HepG2 (cell line): ENCODE results near the gene MTHFD2L. TPM values are rescaled to one million over a fixed set of nuclear protein-coding genes. Genes with fewer than 3 reads are reported as not detected.

ENCODE experiments used
- ATAC-seq: fragments of 200-7000 bp; cut with Tn5 transposase; 3 replicates; pipeline ENCODE4 v1.9.1; 2020; ENCODE audit warnings: mild to moderate bottlenecking, moderate library complexity
- BruUV-seq: library from RNA; stranded (reverse); fragments of 400-500 nt; replicated peaks from 2 replicates; lab custom pipeline; 2021; lab: Mats Ljungman, UMichigan
- CTCF ChIA-PET: fragments of 300-600 bp; formaldehyde crosslinking; extraction: SDS; loops from one replicate; lab custom pipeline; 2021; ENCODE audit warnings: low total read pairs, inconsistent platforms, low intra/inter-chr PET ratio; lab: Yijun Ruan, JAX
- POLR2A ChIA-PET: fragments of 350-600 bp; sonication (Branson Sonifier 250); formaldehyde crosslinking; loops from one replicate; lab custom pipeline; 2020; ENCODE audit warnings: antibody characterized with exemption, inconsistent platforms; lab: Yijun Ruan, JAX
- DNase-seq: peaks from one replicate; pipeline ENCODE4 v3.0.0-alpha.2; 2015; ENCODE audit warnings: low spot score
- FAIRE-seq: peaks from 3 replicates; lab custom pipeline; 2011; peaks lifted over from hg19 to GRCh38; lab: Jason Lieb, UNC
- H2AFZ ChIP-seq: one replicate; pipeline ENCODE4 v1.6.1; 2011; ENCODE audit warnings: low read length, inconsistent platforms
- H3K27ac ChIP-seq: fragments of 300-600 bp; 3 replicates; pipeline ENCODE4 v1.8.0; 2011; ENCODE audit warnings: mixed run types, mild to moderate bottlenecking, mixed read lengths, low read length, inconsistent platforms; ENCODE audit not compliant: insufficient read depth; ENCODE audit errors: extremely low read length
- H3K27me3 ChIP-seq, 2 experiments: fragments of 200-600 bp in 1 of 2; 2 replicates in 1 of 2; 3 replicates in 1 of 2; pipeline versions ENCODE4 v1.6.0 to v1.8.0; 2011; ENCODE audit warnings: low read length in 2 of 2, mild to moderate bottlenecking in 2 of 2, moderate library complexity in 2 of 2, inconsistent platforms in 1 of 2; ENCODE audit not compliant: insufficient read depth in 2 of 2, control insufficient read depth in 1 of 2
- H3K36me3 ChIP-seq, 2 experiments: fragments of 200-600 bp in 1 of 2; replicated peaks in 1 of 2; 2 replicates in 1 of 2; 3 replicates in 1 of 2; pipeline versions ENCODE4 v1.5.1 to v1.8.0; 2011; ENCODE audit warnings: low read length in 2 of 2, inconsistent platforms in 1 of 2; ENCODE audit not compliant: insufficient read depth in 2 of 2, control insufficient read depth in 1 of 2
- H3K4me1 ChIP-seq: 2 replicates; pipeline ENCODE4 v1.5.1; 2012; ENCODE audit warnings: low read length, inconsistent platforms; ENCODE audit not compliant: insufficient read depth
- H3K4me2 ChIP-seq: 2 replicates; pipeline ENCODE4 v1.6.0; 2011; ENCODE audit warnings: low read depth, low read length, inconsistent platforms
- H3K4me3 ChIP-seq, 3 experiments: fragments of 200-600 bp in 1 of 3; sonication (generic), shearing (Covaris generic) in 1 of 3; replicated peaks in 1 of 3; 2 replicates each; pipeline ENCODE4 v1.5.1; 2011 to 2016; ENCODE audit warnings: low read length in 3 of 3, inconsistent platforms in 2 of 3, low read depth in 2 of 3, mild to moderate bottlenecking in 2 of 3, control low read depth in 1 of 3, mixed read lengths in 1 of 3; ENCODE audit not compliant: insufficient read depth in 1 of 3
- H3K79me2 ChIP-seq: one replicate; pipeline ENCODE4 v1.6.1; 2011; ENCODE audit warnings: low read length, inconsistent platforms; ENCODE audit not compliant: insufficient read depth
- H3K9ac ChIP-seq: 2 replicates; pipeline ENCODE4 v1.6.0; 2011; ENCODE audit warnings: mild to moderate bottlenecking, low read depth, low read length, inconsistent platforms; ENCODE audit not compliant: insufficient read depth
- H3K9me3 ChIP-seq: 2 replicates; pipeline ENCODE4 v1.5.1; 2012; ENCODE audit warnings: mild to moderate bottlenecking, low read length
- H4K20me1 ChIP-seq: 2 replicates; pipeline ENCODE4 v1.6.0; 2011; ENCODE audit warnings: inconsistent platforms, mild to moderate bottlenecking, low read length, moderate library complexity; ENCODE audit not compliant: insufficient read depth
- MAFG ChIP-seq: sonication (generic); formaldehyde crosslinking; IDR thresholded peaks from 2 replicates; pipeline ENCODE4 v1.5.1; 2020; ENCODE audit warnings: mild to moderate bottlenecking, missing genetic modification reagents
- NFE2L1 ChIP-seq: sonication (generic); formaldehyde crosslinking; IDR thresholded peaks from 2 replicates; pipeline ENCODE4 v1.4.0; 2020; ENCODE audit warnings: missing genetic modification reagents, mild to moderate bottlenecking, borderline replicate concordance
- RBFOX2 ChIP-seq: fragments of 200-400 bp; formaldehyde crosslinking; IDR thresholded peaks from 2 replicates; pipeline ENCODE4 v1.6.1; 2017; ENCODE audit warnings: low read depth, mild to moderate bottlenecking, low read length
- RBM22 ChIP-seq: fragments of 200-400 bp; formaldehyde crosslinking; optimal IDR thresholded peaks from 2 replicates; pipeline ENCODE3; 2017; ENCODE audit warnings: mild to moderate bottlenecking, low read length, moderate library complexity
- SNAPC2 ChIP-seq: sonication (generic); formaldehyde crosslinking; IDR thresholded peaks from 2 replicates; pipeline ENCODE4 v1.8.1; 2022; ENCODE audit warnings: mild to moderate bottlenecking, missing genetic modification reagents
- XBP1 ChIP-seq: sonication (generic); formaldehyde crosslinking; IDR thresholded peaks from 2 replicates; pipeline ENCODE4 v1.5.0; 2020; ENCODE audit warnings: missing genetic modification reagents
- ZNF704 ChIP-seq: sonication (generic); formaldehyde crosslinking; IDR thresholded peaks from 2 replicates; pipeline ENCODE4 v1.8.1; 2023; ENCODE audit warnings: mild to moderate bottlenecking, inconsistent platforms, moderate library complexity, missing genetic modification reagents, borderline replicate concordance
- WGBS: methylation state at CpG from one replicate; pipeline ENCODE4 v1.1.6; 2017; ENCODE audit warnings: low lambda C conversion rate; 5-methylcytosine and 5-hydroxymethylcytosine counted together
- in situ Hi-C: cut with HindIII; loops from 2 replicates; pipeline ENCODE4 v1.10.0; 2017; ENCODE audit warnings: low pct_unique_long_range_greater_than_20kb; ENCODE audit not compliant: extremely low pct_ligation_motif_present
- intact Hi-C: fragments of 100-400 bp; cut with micrococcal nuclease; formaldehyde crosslinking; loops from one replicate; pipeline ENCODE4 v1.10.0; 2022; ENCODE audit not compliant: unreplicated experiment
- polyA plus RNA-seq, 8 experiments: library from polyadenylated mRNA; depleted of rRNA in 3 of 8; stranded (reverse) in 7 of 8; unstranded in 1 of 8; fragments of >200 nt; fragmentation: Illumina TruSeq in 4 of 8; extraction: Trizol in 4 of 8; gene quantifications; 2 replicates each; pipeline versions ENCODE4 v1.2.1 to v1.2.3, GENCODE V29; 2011 to 2016; ENCODE audit warnings: low read depth in 4 of 8, missing spikeins in 1 of 8, mixed read lengths in 1 of 8; ENCODE audit not compliant: insufficient read depth in 1 of 8
- total RNA-seq, 5 experiments: library from RNA; depleted of rRNA; stranded (reverse); fragments of >200 nt; fragmentation: Illumina TruSeq; extraction: Trizol; gene quantifications; 2 replicates each; pipeline ENCODE4 v1.2.3, GENCODE V29; 2016; ENCODE audit warnings: low read depth in 1 of 5
- TF ChIP-seq, protein P1 (sequence below): sonication (generic); formaldehyde crosslinking; IDR thresholded peaks from 2 replicates; pipeline ENCODE4 v1.4.0; 2020; ENCODE audit warnings: missing genetic modification reagents

Gene MTHFD2L
- total and polyA plus RNA-seq, 2 of the 13 experiments (the other 11 are each of a cell fraction or from before 2014, with no cell fraction given) = 10.5 to 14.9 TPM

- TF ChIP-seq, protein P1, sequence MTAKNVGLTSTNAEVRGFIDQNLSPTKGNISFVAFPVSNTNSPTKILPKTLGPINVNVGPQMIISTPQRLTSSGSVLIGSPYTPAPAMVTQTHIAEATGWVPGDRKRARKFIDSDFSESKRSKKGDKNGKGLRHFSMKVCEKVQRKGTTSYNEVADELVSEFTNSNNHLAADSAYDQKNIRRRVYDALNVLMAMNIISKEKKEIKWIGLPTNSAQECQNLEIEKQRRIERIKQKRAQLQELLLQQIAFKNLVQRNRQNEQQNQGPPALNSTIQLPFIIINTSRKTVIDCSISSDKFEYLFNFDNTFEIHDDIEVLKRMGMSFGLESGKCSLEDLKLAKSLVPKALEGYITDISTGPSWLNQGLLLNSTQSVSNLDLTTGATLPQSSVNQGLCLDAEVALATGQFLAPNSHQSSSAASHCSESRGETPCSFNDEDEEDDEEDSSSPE (CRISPR knock-in tag) = no peak
- TF ChIP-seq RBM22 = peak; percentile 73
- Histone ChIP-seq H3K9ac (no peak overlapping the region), H3K4me2 (no peak overlapping the region), H3K9me3 (no peaks in the 10 kb centered on the region), H3K4me1 (no peaks in the 10 kb centered on the region), H3K27me3 (no peaks in the 10 kb centered on the region), H3K27ac (no peak overlapping the region), H4K20me1 (no peaks in the 10 kb centered on the region), H3K4me3 (no peak overlapping the region), H2AFZ (no peak overlapping the region), H3K36me3 (peaks cover 0 to 3% of the 10 kb centered on the region in 2 experiments; a peak in 1 of 5 replicates), H3K79me2 (peaks cover 4% of the 10 kb centered on the region)
- in situ Hi-C loops (no loop called here), intact Hi-C loops (no loop called here)
- no TSS peak for BruUV-seq
- ChIA-PET POLR2A (no interaction called here), CTCF (no interaction called here)
- no peak for DNase-seq
- peak; percentile 69 for ATAC-seq
- FAIRE-seq = no peak
- WGBS = no CpG with 5 or more reads among the region's 1 CpG
Observed at GRCh38 chr4:74166818-74167217, 8.9 kb downstream of the MTHFD2L start.

DNA sequence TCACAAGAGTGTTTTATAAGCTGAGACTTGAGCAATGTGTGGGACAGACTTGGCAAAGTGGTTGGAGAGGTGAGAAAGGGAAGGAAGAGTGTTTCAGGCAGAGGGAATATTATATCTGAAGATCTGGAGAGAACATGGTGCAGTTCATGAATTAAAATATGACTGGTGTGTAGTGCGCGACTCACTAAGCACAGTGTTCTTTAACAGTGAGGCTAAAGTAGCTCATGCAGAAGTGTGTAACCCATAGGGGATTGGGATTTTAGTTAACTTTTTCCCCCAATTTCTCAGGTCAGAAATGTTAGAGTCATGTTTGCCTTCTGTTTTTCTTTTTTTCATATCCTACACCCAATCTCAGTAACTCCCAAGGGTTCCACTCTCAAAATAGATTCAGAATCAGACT, 9.7 kb downstream of the MTHFD2L start:
- ATAC-seq (peak; percentile 47; the same call in 2 of the 3 replicates), FAIRE-seq (no peak), DNase-seq (no peak)
- TF ChIP-seq SNAPC2 = no peak
- TF ChIP-seq RBFOX2 = no peak
- no peak for TF ChIP-seq NFE2L1 (CRISPR knock-in tag)
- TF ChIP-seq MAFG = no peak
- TF ChIP-seq XBP1 = no peak
- no peak for TF ChIP-seq ZNF704 (CRISPR knock-in tag)
- Histone ChIP-seq H3K9me3 (no peaks in the 10 kb centered on the region), H3K4me3 (no peak overlapping the region), H3K9ac (no peak overlapping the region), H3K79me2 (no peaks in the 10 kb centered on the region), H2AFZ (no peak overlapping the region), H3K36me3 (no peaks in the 10 kb centered on the region; a peak in 1 of 5 replicates), H4K20me1 (no peaks in the 10 kb centered on the region), H3K4me2 (no peak overlapping the region), H3K27me3 (no peaks in the 10 kb centered on the region), H3K4me1 (no peaks in the 10 kb centered on the region), H3K27ac (no peak overlapping the region)
- ChIA-PET POLR2A (no interaction called here), CTCF (no interaction called here)
- intact Hi-C loops = no loop called here
- BruUV-seq = no TSS peak
- 95% methylated on average over 2 of the region's 2 CpGs for WGBS
- in situ Hi-C loops = no loop called here
